Endothelial cell of umbilical vein (primary cell): Measurements from ENCODE around the gene CCN2.

ENCODE experiments used
- CTCF ChIP-seq, 2 donors: IDR thresholded peaks; 1 replicate in 1 of 2; 2 replicates in 1 of 2; pipeline ENCODE4 v1.5.1; 2011; ENCODE audit warnings: low read length in 2 of 2, mild to moderate bottlenecking in 2 of 2, moderate library complexity in 2 of 2, control low read depth in 1 of 2, inconsistent platforms in 1 of 2, low read depth in 1 of 2; ENCODE audit not compliant: insufficient read depth in 1 of 2; ENCODE audit errors: extremely low read depth in 1 of 2
- MYC ChIP-seq: IDR thresholded peaks from one replicate; pipeline ENCODE4 v1.6.1; 2011; ENCODE audit warnings: mild to moderate bottlenecking, low read depth, low read length
- POLR2A ChIP-seq: IDR thresholded peaks from 2 replicates; pipeline ENCODE4 v1.6.1; 2012; ENCODE audit warnings: low read depth, mild to moderate bottlenecking, control low read depth, low read length
- POLR2AphosphoS5 ChIP-seq: IDR thresholded peaks from 2 replicates; pipeline ENCODE4 v1.6.1; 2012; ENCODE audit warnings: low read depth, mild to moderate bottlenecking, control low read depth, low read length, moderate library complexity; ENCODE audit not compliant: insufficient read depth

- TF ChIP-seq POLR2A (no peak), CTCF (IDR thresholded peaks at IDR 0.05; ENCODE audit: extremely low read depth in 1 of 2, insufficient read depth in 1 of 2, low read depth in 1 of 2, low read length in 2 of 2) (no peak), MYC (no peak), POLR2AphosphoS5 (no peak)
Measured at GRCh38 chr6:131980338-131980790, 29.2 kb upstream of the CCN2 start.
